ENCODE measurements around the gene IL16.
"Not testable (repeated sequence)": the region's sequence is repeated elsewhere in the genome, so short reads cannot be mapped to it uniquely, and the experiment has no call there.

The IL16 gene

GRCh38 chr15:81331600-81331999 lies 134.9 kb downstream of the IL16 start:
- DNase-seq (ENCODE audit: low read depth in 2 of 2, low spot score in 1 of 2), result no peak

- no peak for DNase-seq (ENCODE audit: low read depth in 2 of 2, low spot score in 1 of 2)
These were observed 135.6 kb downstream of the IL16 start for GRCh38 chr15:81332326-81332725.

- no peak for DNase-seq (ENCODE audit: low read depth in 2 of 2, low spot score in 1 of 2)
These were observed 136.7 kb downstream of the IL16 start for GRCh38 chr15:81333363-81333762.

- no peak for DNase-seq (ENCODE audit: low read depth in 2 of 2, low spot score in 1 of 2)
These were observed 138.2 kb downstream of the IL16 start for GRCh38 chr15:81334768-81335435.

GRCh38 chr15:81335631-81336030 lies 139.0 kb downstream of the IL16 start:
- no peak for DNase-seq (ENCODE audit: low read depth in 2 of 2, low spot score in 1 of 2)

GRCh38 chr15:81336568-81336967 lies 139.9 kb downstream of the IL16 start:
- peak in 1 of 2 donors; percentile 22 for DNase-seq (ENCODE audit: low read depth in 2 of 2, low spot score in 1 of 2)

GRCh38 chr15:81337241-81337640 lies 140.6 kb downstream of the IL16 start:
- DNase-seq (ENCODE audit: low read depth in 2 of 2, low spot score in 1 of 2), result no peak

- DNase-seq (ENCODE audit: low read depth in 2 of 2, low spot score in 1 of 2), result no peak
These were observed 141.1 kb downstream of the IL16 start for GRCh38 chr15:81337713-81338157.

- no peak for DNase-seq (ENCODE audit: low read depth in 2 of 2, low spot score in 1 of 2)
These were observed 141.7 kb downstream of the IL16 start for GRCh38 chr15:81338170-81339007.

GRCh38 chr15:81339321-81339720 lies 142.6 kb downstream of the IL16 start:
- no peak for DNase-seq (ENCODE audit: low read depth in 2 of 2, low spot score in 1 of 2)

- no peak for DNase-seq (ENCODE audit: low read depth in 2 of 2, low spot score in 1 of 2)
These were observed 143.2 kb downstream of the IL16 start for GRCh38 chr15:81339851-81340250.

- DNase-seq (ENCODE audit: low read depth in 2 of 2, low spot score in 1 of 2), result no peak
These were observed 144.7 kb downstream of the IL16 start for GRCh38 chr15:81341351-81341750.

- no peak for DNase-seq (ENCODE audit: low read depth in 2 of 2, low spot score in 1 of 2)
These were observed 146.7 kb downstream of the IL16 start for GRCh38 chr15:81343371-81343770.

GRCh38 chr15:81346611-81347010 lies 149.9 kb downstream of the IL16 start:
- DNase-seq (ENCODE audit: low read depth in 2 of 2, low spot score in 1 of 2), result no peak

- DNase-seq (ENCODE audit: low read depth in 2 of 2, low spot score in 1 of 2), result no peak
These were observed 151.2 kb downstream of the IL16 start for GRCh38 chr15:81347910-81348309.

GRCh38 chr15:81348691-81349090 lies 152.0 kb downstream of the IL16 start:
- not testable (repeated sequence) for DNase-seq (ENCODE audit: low read depth in 2 of 2, low spot score in 1 of 2)

GRCh38 chr15:81349271-81349670 lies 152.6 kb downstream of the IL16 start:
- no peak for DNase-seq (ENCODE audit: low read depth in 2 of 2, low spot score in 1 of 2)

GRCh38 chr15:81351651-81352050 lies 155.0 kb downstream of the IL16 start:
- DNase-seq (ENCODE audit: low read depth in 2 of 2, low spot score in 1 of 2), result no peak

- no peak for DNase-seq (ENCODE audit: low read depth in 2 of 2, low spot score in 1 of 2)
These were observed 159.6 kb downstream of the IL16 start for GRCh38 chr15:81356252-81356651.

GRCh38 chr15:81357180-81357686 lies 160.6 kb downstream of the IL16 start:
- DNase-seq (ENCODE audit: low read depth in 2 of 2, low spot score in 1 of 2), result no peak

GRCh38 chr15:81358248-81358647 lies 161.6 kb downstream of the IL16 start:
- DNase-seq (ENCODE audit: low read depth in 2 of 2, low spot score in 1 of 2), result no peak

- DNase-seq (ENCODE audit: low read depth in 2 of 2, low spot score in 1 of 2), result no peak
These were observed 163.8 kb downstream of the IL16 start for GRCh38 chr15:81360491-81360890.

Measured in stimulated activated CD8-positive, alpha-beta memory T cell treated with anti-CD3 and anti-CD28 coated beads, Interleukin-4, amount 100 ng/mL, for 1 hour (primary cell).